ENCODE measurements around the gene LRRC4.

The LRRC4 gene

GRCh38 chr7:128057909-128058308, 26.7 kb upstream of the LRRC4 start:
- no peaks in the 10 kb centered on the region for H3K27me3 ChIP-seq (ENCODE audit: insufficient read depth, poor library complexity, severe bottlenecking)
- no peak overlapping the region for H3K27ac ChIP-seq (replicated peaks)
- DNase-seq (ENCODE audit: low read depth in 1 of 2, low spot score in 1 of 2): no peak
- no peak for TF ChIP-seq POLR2AphosphoS5 (IDR thresholded peaks at IDR 0.05; ENCODE audit: low read depth)
- no peak for TF ChIP-seq REST (IDR thresholded peaks at IDR 0.05; ENCODE audit: insufficient replicate concordance, low read depth)
- no peak for TF ChIP-seq SPI1 (IDR thresholded peaks at IDR 0.05; ENCODE audit: borderline replicate concordance, low read depth)
- TF ChIP-seq CTCF (IDR thresholded peaks at IDR 0.05; ENCODE audit: insufficient read depth, low read length): no peak
- TF ChIP-seq GABPA (IDR thresholded peaks at IDR 0.05; ENCODE audit: low read depth): no peak
- H3K4me3 ChIP-seq (replicated peaks; ENCODE audit: insufficient read depth, low read length): no peak overlapping the region

- H3K27ac ChIP-seq (replicated peaks): no peak overlapping the region
- no peaks in the 10 kb centered on the region for H3K27me3 ChIP-seq (ENCODE audit: insufficient read depth, poor library complexity, severe bottlenecking)
- TF ChIP-seq GABPA (IDR thresholded peaks at IDR 0.05; ENCODE audit: low read depth): no peak
- no peak for DNase-seq (ENCODE audit: low read depth in 1 of 2, low spot score in 1 of 2)
- no peak overlapping the region for H3K4me3 ChIP-seq (replicated peaks; ENCODE audit: insufficient read depth, low read length)
Measured at GRCh38 chr7:128056901-128057300, 25.7 kb upstream of the LRRC4 start.

- DNase-seq (ENCODE audit: low read depth in 1 of 2, low spot score in 1 of 2): no peak
- TF ChIP-seq CTCF (IDR thresholded peaks at IDR 0.05; ENCODE audit: insufficient read depth, low read length) (no peak), SPI1 (IDR thresholded peaks at IDR 0.05; ENCODE audit: borderline replicate concordance, low read depth) (no peak), POLR2AphosphoS5 (IDR thresholded peaks at IDR 0.05; ENCODE audit: low read depth) (no peak), REST (IDR thresholded peaks at IDR 0.05; ENCODE audit: insufficient replicate concordance, low read depth) (no peak), GABPA (IDR thresholded peaks at IDR 0.05; ENCODE audit: low read depth) (no peak)
- no peak overlapping the region for H3K27ac ChIP-seq (replicated peaks)
- no peaks in the 10 kb centered on the region for H3K27me3 ChIP-seq (ENCODE audit: insufficient read depth, poor library complexity, severe bottlenecking)
- no peak overlapping the region for H3K4me3 ChIP-seq (replicated peaks; ENCODE audit: insufficient read depth, low read length)
Measured at GRCh38 chr7:128055637-128056036, 24.4 kb upstream of the LRRC4 start.

- Histone ChIP-seq H3K27ac (replicated peaks) (no peak overlapping the region), H3K4me3 (replicated peaks; ENCODE audit: insufficient read depth, low read length) (no peak overlapping the region), H3K27me3 (ENCODE audit: insufficient read depth, poor library complexity, severe bottlenecking) (no peaks in the 10 kb centered on the region)
- DNase-seq (ENCODE audit: low read depth in 1 of 2, low spot score in 1 of 2): no peak
- TF ChIP-seq GABPA (IDR thresholded peaks at IDR 0.05; ENCODE audit: low read depth) (no peak), POLR2AphosphoS5 (IDR thresholded peaks at IDR 0.05; ENCODE audit: low read depth) (no peak), SPI1 (IDR thresholded peaks at IDR 0.05; ENCODE audit: borderline replicate concordance, low read depth) (no peak), CTCF (IDR thresholded peaks at IDR 0.05; ENCODE audit: insufficient read depth, low read length) (no peak), REST (IDR thresholded peaks at IDR 0.05; ENCODE audit: insufficient replicate concordance, low read depth) (no peak)
Measured at GRCh38 chr7:128054511-128054910, 23.3 kb upstream of the LRRC4 start.
